ENCODE results near the gene RGS7.

RGS7 gene

GRCh38 chr1:240936911-240937668, 419.9 kb downstream of the RGS7 start:
- H3K9me3 ChIP-seq (ENCODE audit: control insufficient read depth, low read depth, low read length), result peaks cover 27% of the 10 kb centered on the region
- no peaks in the 10 kb centered on the region for H3K36me3 ChIP-seq (ENCODE audit: control insufficient read depth, low read depth, low read length)
- no peak overlapping the region for H3K27ac ChIP-seq (ENCODE audit: low read length)
- no peaks in the 10 kb centered on the region for H3K27me3 ChIP-seq (ENCODE audit: control insufficient read depth, insufficient read depth, low read length)
- H3K9ac ChIP-seq (ENCODE audit: low read length), result no peak overlapping the region
- no peak overlapping the region for H3K4me3 ChIP-seq (ENCODE audit: low read length)
- H3K4me1 ChIP-seq (ENCODE audit: control insufficient read depth, low read depth, low read length), result no peaks in the 10 kb centered on the region

DNA sequence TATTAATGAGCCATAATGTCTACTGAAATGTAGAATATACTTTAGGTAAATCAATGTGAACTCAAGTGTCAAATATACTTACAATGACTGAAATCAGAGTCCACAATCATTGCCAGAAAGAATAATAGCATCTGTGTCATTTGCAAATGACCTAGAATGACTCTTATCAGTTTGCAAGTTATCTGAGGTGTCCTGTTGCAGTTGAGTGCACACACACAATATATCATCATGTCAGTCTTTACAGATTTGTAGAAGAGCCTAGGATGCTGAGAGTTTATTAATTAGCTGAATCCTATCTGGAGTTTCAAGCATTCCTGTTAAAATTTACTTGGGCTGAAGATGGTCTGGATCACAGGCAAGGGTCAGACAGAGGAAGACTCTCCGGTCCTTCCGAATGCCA, 421.1 kb downstream of the RGS7 start:
- no peak overlapping the region for H3K4me3 ChIP-seq (ENCODE audit: low read length)
- no peak overlapping the region for H3K9ac ChIP-seq (ENCODE audit: low read length)
- H3K36me3 ChIP-seq (ENCODE audit: control insufficient read depth, low read depth, low read length), result no peaks in the 10 kb centered on the region
- peaks cover 27% of the 10 kb centered on the region for H3K9me3 ChIP-seq (ENCODE audit: control insufficient read depth, low read depth, low read length)
- H3K27me3 ChIP-seq (ENCODE audit: control insufficient read depth, insufficient read depth, low read length), result no peaks in the 10 kb centered on the region
- no peak overlapping the region for H3K27ac ChIP-seq (ENCODE audit: low read length)
- no peaks in the 10 kb centered on the region for H3K4me1 ChIP-seq (ENCODE audit: control insufficient read depth, low read depth, low read length)

GRCh38 chr1:240931031-240931430, 426.0 kb downstream of the RGS7 start:
- H3K36me3 ChIP-seq (ENCODE audit: control insufficient read depth, low read depth, low read length), result no peaks in the 10 kb centered on the region
- H3K9ac ChIP-seq (ENCODE audit: low read length), result no peak overlapping the region
- no peaks in the 10 kb centered on the region for H3K27me3 ChIP-seq (ENCODE audit: control insufficient read depth, insufficient read depth, low read length)
- no peak overlapping the region for H3K27ac ChIP-seq (ENCODE audit: low read length)
- H3K4me1 ChIP-seq (ENCODE audit: control insufficient read depth, low read depth, low read length), result no peaks in the 10 kb centered on the region
- peaks cover 4% of the 10 kb centered on the region for H3K9me3 ChIP-seq (ENCODE audit: control insufficient read depth, low read depth, low read length)
- H3K4me3 ChIP-seq (ENCODE audit: low read length), result no peak overlapping the region

DNA sequence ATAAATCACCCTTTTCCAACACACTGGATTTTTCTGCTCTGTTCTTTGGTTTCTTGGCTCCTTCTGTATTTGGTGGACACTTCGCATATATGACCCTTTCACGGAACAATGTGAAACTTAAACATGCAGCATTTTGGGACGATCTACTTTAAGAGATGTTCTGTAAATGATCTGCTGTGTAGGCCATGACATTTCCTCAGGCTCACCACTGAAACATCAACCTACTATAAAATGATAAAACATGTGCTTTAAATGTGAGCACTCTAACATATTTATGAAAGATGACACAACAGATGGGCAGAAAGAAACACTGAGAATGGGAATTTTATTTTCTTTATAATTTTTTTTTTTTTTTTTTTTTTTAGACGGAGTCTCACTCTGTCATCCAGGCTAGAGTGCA, 428.7 kb downstream of the RGS7 start:
- Histone ChIP-seq H3K9me3 (ENCODE audit: control insufficient read depth, low read depth, low read length) (no peaks in the 10 kb centered on the region), H3K27me3 (ENCODE audit: control insufficient read depth, insufficient read depth, low read length) (no peaks in the 10 kb centered on the region)

DNA sequence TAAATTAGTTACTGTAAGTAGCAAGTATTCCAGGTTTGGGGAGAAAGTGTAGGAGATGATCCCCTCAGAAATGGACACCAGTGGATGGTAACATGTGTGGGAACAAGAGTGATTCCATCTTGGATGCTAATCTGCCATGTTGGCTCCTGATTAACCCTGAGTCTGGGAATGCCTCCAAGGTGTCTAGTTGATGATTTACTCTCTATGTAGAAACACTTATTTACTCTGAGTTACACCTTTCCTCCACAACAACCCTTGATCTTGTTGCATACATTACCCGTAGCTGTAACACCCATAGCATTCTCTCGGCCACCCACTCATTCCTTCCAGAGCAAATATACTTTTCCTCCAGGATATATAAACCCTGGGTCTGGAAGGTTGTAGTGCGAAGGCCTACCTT, 429.2 kb downstream of the RGS7 start:
- no peaks in the 10 kb centered on the region for H3K4me1 ChIP-seq (ENCODE audit: control insufficient read depth, low read depth, low read length)
- no peak overlapping the region for H3K4me3 ChIP-seq (ENCODE audit: low read length)
- no peak overlapping the region for H3K9ac ChIP-seq (ENCODE audit: low read length)
- no peaks in the 10 kb centered on the region for H3K9me3 ChIP-seq (ENCODE audit: control insufficient read depth, low read depth, low read length)
- H3K27me3 ChIP-seq (ENCODE audit: control insufficient read depth, insufficient read depth, low read length), result no peaks in the 10 kb centered on the region
- H3K27ac ChIP-seq (ENCODE audit: low read length), result no peak overlapping the region
- H3K36me3 ChIP-seq (ENCODE audit: control insufficient read depth, low read depth, low read length), result no peaks in the 10 kb centered on the region

More for the DNA sequence above, 428.7 kb downstream of the RGS7 start:
- no peaks in the 10 kb centered on the region for H3K4me1 ChIP-seq (ENCODE audit: control insufficient read depth, low read depth, low read length)
- H3K9ac ChIP-seq (ENCODE audit: low read length), result no peak overlapping the region
- H3K4me3 ChIP-seq (ENCODE audit: low read length), result no peak overlapping the region
- no peak overlapping the region for H3K27ac ChIP-seq (ENCODE audit: low read length)
- H3K36me3 ChIP-seq (ENCODE audit: control insufficient read depth, low read depth, low read length), result no peaks in the 10 kb centered on the region

DNA sequence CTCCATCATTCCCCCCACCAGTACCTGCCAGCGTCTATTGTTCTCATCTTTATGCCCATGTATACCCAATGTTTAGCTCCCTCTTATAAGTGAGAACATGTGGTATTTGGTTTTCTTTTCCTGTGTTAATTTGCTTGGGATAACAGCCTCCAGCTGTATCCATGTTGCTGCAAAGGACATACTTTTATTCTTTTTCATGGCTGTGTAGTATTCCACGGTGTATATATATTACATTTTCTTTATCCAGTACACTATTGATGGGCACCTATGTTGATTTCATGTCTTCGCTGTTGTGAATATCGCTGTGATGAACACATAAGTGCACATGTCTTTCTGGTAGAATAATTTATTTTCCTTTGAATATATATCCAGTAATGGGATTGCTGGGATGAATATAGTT, 431.7 kb downstream of the RGS7 start:
- H3K9ac ChIP-seq (ENCODE audit: low read length), result no peak overlapping the region
- no peaks in the 10 kb centered on the region for H3K36me3 ChIP-seq (ENCODE audit: control insufficient read depth, low read depth, low read length)
- H3K27ac ChIP-seq (ENCODE audit: low read length), result no peak overlapping the region
- H3K4me1 ChIP-seq (ENCODE audit: control insufficient read depth, low read depth, low read length), result no peaks in the 10 kb centered on the region
- no peaks in the 10 kb centered on the region for H3K9me3 ChIP-seq (ENCODE audit: control insufficient read depth, low read depth, low read length)
- no peak overlapping the region for H3K4me3 ChIP-seq (ENCODE audit: low read length)
- no peaks in the 10 kb centered on the region for H3K27me3 ChIP-seq (ENCODE audit: control insufficient read depth, insufficient read depth, low read length)

DNA sequence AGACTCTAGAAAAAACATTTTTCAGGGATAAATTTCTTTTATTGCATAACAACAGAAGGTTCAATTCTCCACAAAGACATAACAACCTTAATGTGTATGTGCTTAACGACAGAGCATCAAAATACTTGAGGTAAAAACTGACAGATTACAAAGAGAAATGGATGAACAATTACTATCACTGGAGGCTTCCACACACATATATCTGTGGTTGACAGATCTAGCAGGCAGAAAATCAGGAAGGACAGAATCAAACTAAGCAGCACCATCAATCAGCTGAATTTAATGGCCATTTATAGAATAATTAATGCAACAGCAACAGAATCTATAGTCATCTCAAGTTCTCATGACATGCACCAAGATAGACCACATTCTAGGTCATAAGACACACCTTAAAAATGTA, 439.0 kb downstream of the RGS7 start:
- Histone ChIP-seq H3K9me3 (ENCODE audit: control insufficient read depth, low read depth, low read length) (no peaks in the 10 kb centered on the region), H3K36me3 (ENCODE audit: control insufficient read depth, low read depth, low read length) (no peaks in the 10 kb centered on the region), H3K4me1 (ENCODE audit: control insufficient read depth, low read depth, low read length) (no peaks in the 10 kb centered on the region), H3K27me3 (ENCODE audit: control insufficient read depth, insufficient read depth, low read length) (no peaks in the 10 kb centered on the region), H3K27ac (ENCODE audit: low read length) (no peak overlapping the region), H3K9ac (ENCODE audit: low read length) (no peak overlapping the region), H3K4me3 (ENCODE audit: low read length) (no peak overlapping the region)

- no peak overlapping the region for H3K27ac ChIP-seq (ENCODE audit: low read length)
- H3K9me3 ChIP-seq (ENCODE audit: control insufficient read depth, low read depth, low read length), result no peaks in the 10 kb centered on the region
- H3K4me3 ChIP-seq (ENCODE audit: low read length), result no peak overlapping the region
- H3K4me1 ChIP-seq (ENCODE audit: control insufficient read depth, low read depth, low read length), result no peaks in the 10 kb centered on the region
- H3K36me3 ChIP-seq (ENCODE audit: control insufficient read depth, low read depth, low read length), result no peaks in the 10 kb centered on the region
- no peak overlapping the region for H3K9ac ChIP-seq (ENCODE audit: low read length)
- no peaks in the 10 kb centered on the region for H3K27me3 ChIP-seq (ENCODE audit: control insufficient read depth, insufficient read depth, low read length)
These were observed 442.5 kb downstream of the RGS7 start for GRCh38 chr1:240914506-240914905.

- no peaks in the 10 kb centered on the region for H3K4me1 ChIP-seq (ENCODE audit: control insufficient read depth, low read depth, low read length)
- H3K4me3 ChIP-seq (ENCODE audit: low read length), result no peak overlapping the region
- H3K27ac ChIP-seq (ENCODE audit: low read length), result no peak overlapping the region
These were observed 444.2 kb downstream of the RGS7 start for GRCh38 chr1:240912821-240913220.

GRCh38 chr1:240909701-240910457, 447.1 kb downstream of the RGS7 start:
- Histone ChIP-seq H3K9ac (ENCODE audit: low read length) (no peak overlapping the region), H3K4me1 (ENCODE audit: control insufficient read depth, low read depth, low read length) (no peaks in the 10 kb centered on the region), H3K9me3 (ENCODE audit: control insufficient read depth, low read depth, low read length) (no peaks in the 10 kb centered on the region), H3K36me3 (ENCODE audit: control insufficient read depth, low read depth, low read length) (no peaks in the 10 kb centered on the region), H3K27me3 (ENCODE audit: control insufficient read depth, insufficient read depth, low read length) (no peaks in the 10 kb centered on the region), H3K27ac (ENCODE audit: low read length) (no peak overlapping the region), H3K4me3 (ENCODE audit: low read length) (no peak overlapping the region)

More at GRCh38 chr1:240912821-240913220, 444.2 kb downstream of the RGS7 start:
- H3K9me3 ChIP-seq (ENCODE audit: control insufficient read depth, low read depth, low read length), result no peaks in the 10 kb centered on the region
- H3K27me3 ChIP-seq (ENCODE audit: control insufficient read depth, insufficient read depth, low read length), result no peaks in the 10 kb centered on the region
- H3K36me3 ChIP-seq (ENCODE audit: control insufficient read depth, low read depth, low read length), result no peaks in the 10 kb centered on the region
- H3K9ac ChIP-seq (ENCODE audit: low read length), result no peak overlapping the region

GRCh38 chr1:240906477-240906876, 450.5 kb downstream of the RGS7 start:
- Histone ChIP-seq H3K9ac (ENCODE audit: low read length) (no peak overlapping the region), H3K4me1 (ENCODE audit: control insufficient read depth, low read depth, low read length) (no peaks in the 10 kb centered on the region), H3K9me3 (ENCODE audit: control insufficient read depth, low read depth, low read length) (no peaks in the 10 kb centered on the region), H3K4me3 (ENCODE audit: low read length) (no peak overlapping the region), H3K27ac (ENCODE audit: low read length) (no peak overlapping the region), H3K27me3 (ENCODE audit: control insufficient read depth, insufficient read depth, low read length) (no peaks in the 10 kb centered on the region), H3K36me3 (ENCODE audit: control insufficient read depth, low read depth, low read length) (no peaks in the 10 kb centered on the region)

All from iPS-18a (cell line).